Esophagus muscularis mucosa (tissue), 3 donors: ENCODE data around the gene SFXN1.

Source experiments
- POLR2A ChIP-seq: fragments of 450-650 bp; IDR thresholded peaks from one replicate; pipeline ENCODE4 v1.6.1; 2017; ENCODE audit warnings: antibody characterized with exemption, moderate library complexity, mild to moderate bottlenecking, low read depth
- POLR2AphosphoS5 ChIP-seq, 2 donors: sonication (generic); formaldehyde crosslinking; IDR thresholded peaks; one replicate each; pipeline ENCODE4 v1.6.1; 2017; ENCODE audit warnings: antibody characterized with exemption in 2 of 2
- TF ChIP-seq, protein P1 (sequence below), 3 experiments: fragments of 200-600 bp in 2 of 3; fragments of 450-650 bp in 1 of 3; sonication (generic) in 2 of 3; IDR thresholded peaks; one replicate each; pipeline ENCODE4 v1.5.1; 2017 to 2019; ENCODE audit warnings: antibody characterized with exemption in 3 of 3, mild to moderate bottlenecking in 2 of 3, moderate library complexity in 1 of 3

GRCh38 chr5:175550055-175550805, 71.9 kb downstream of the SFXN1 start:
- TF ChIP-seq POLR2AphosphoS5 (IDR thresholded peaks at IDR 0.05): no peak
- no peak for TF ChIP-seq POLR2A
- TF ChIP-seq, protein P1, sequence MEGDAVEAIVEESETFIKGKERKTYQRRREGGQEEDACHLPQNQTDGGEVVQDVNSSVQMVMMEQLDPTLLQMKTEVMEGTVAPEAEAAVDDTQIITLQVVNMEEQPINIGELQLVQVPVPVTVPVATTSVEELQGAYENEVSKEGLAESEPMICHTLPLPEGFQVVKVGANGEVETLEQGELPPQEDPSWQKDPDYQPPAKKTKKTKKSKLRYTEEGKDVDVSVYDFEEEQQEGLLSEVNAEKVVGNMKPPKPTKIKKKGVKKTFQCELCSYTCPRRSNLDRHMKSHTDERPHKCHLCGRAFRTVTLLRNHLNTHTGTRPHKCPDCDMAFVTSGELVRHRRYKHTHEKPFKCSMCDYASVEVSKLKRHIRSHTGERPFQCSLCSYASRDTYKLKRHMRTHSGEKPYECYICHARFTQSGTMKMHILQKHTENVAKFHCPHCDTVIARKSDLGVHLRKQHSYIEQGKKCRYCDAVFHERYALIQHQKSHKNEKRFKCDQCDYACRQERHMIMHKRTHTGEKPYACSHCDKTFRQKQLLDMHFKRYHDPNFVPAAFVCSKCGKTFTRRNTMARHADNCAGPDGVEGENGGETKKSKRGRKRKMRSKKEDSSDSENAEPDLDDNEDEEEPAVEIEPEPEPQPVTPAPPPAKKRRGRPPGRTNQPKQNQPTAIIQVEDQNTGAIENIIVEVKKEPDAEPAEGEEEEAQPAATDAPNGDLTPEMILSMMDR (IDR thresholded peaks at IDR 0.05): no peak
